WTC11 (cell line): ENCODE data around the gene NDUFB10.

Source experiments
- ATF1 ChIP-seq: sonication (generic); formaldehyde crosslinking; IDR thresholded peaks from 2 replicates; pipeline ENCODE4 v1.8.1; 2023; ENCODE audit warnings: mild to moderate bottlenecking, moderate library complexity, missing genetic modification reagents
- MAX ChIP-seq: sonication (generic); formaldehyde crosslinking; IDR thresholded peaks from 2 replicates; pipeline ENCODE4 v1.8.0; 2022; ENCODE audit warnings: mild to moderate bottlenecking, missing genetic modification reagents
- RELA ChIP-seq: sonication (generic); formaldehyde crosslinking; IDR thresholded peaks from 2 replicates; pipeline ENCODE4 v1.8.1; 2022; ENCODE audit warnings: missing genetic modification reagents, mild to moderate bottlenecking, borderline replicate concordance
- SP1 ChIP-seq: sonication (generic); formaldehyde crosslinking; conservative IDR thresholded peaks from 2 replicates; pipeline ENCODE4 v1.8.1; 2022; ENCODE audit warnings: missing genetic modification reagents
- STAT6 ChIP-seq: sonication (generic); formaldehyde crosslinking; conservative IDR thresholded peaks from 2 replicates; pipeline ENCODE4 v1.8.1; 2023; ENCODE audit warnings: mild to moderate bottlenecking, low read depth, missing genetic modification reagents, moderate library complexity
- ZNF121 ChIP-seq: sonication (generic); formaldehyde crosslinking; IDR thresholded peaks from 2 replicates; pipeline ENCODE4 v1.8.0; 2023; ENCODE audit warnings: missing genetic modification reagents
- ZNF219 ChIP-seq: sonication (generic); formaldehyde crosslinking; IDR thresholded peaks from 2 replicates; pipeline ENCODE4 v1.8.0; 2023; ENCODE audit warnings: missing genetic modification reagents, mild to moderate bottlenecking, borderline replicate concordance
- ZNF317 ChIP-seq: sonication (generic); formaldehyde crosslinking; IDR thresholded peaks from 2 replicates; pipeline ENCODE4 v1.8.1; 2023; ENCODE audit warnings: low read depth, mild to moderate bottlenecking, moderate library complexity, missing genetic modification reagents, borderline replicate concordance
- TF ChIP-seq, protein P1 (sequence below): fragments of 250-450 bp; sonication (Bioruptor Pico); IDR thresholded peaks from 2 replicates; pipeline ENCODE4 v1.9.0; 2021; ENCODE audit warnings: moderate library complexity, mild to moderate bottlenecking, inconsistent platforms, borderline replicate concordance
- TF ChIP-seq, protein P2 (sequence below): fragments of 200-600 bp; IDR thresholded peaks from 2 replicates; pipeline ENCODE4 v1.8.0; 2022; ENCODE audit warnings: antibody characterized with exemption
- TF ChIP-seq, protein P3 (sequence below): sonication (generic); formaldehyde crosslinking; IDR thresholded peaks from 2 replicates; pipeline ENCODE4 v1.8.1; 2023; ENCODE audit warnings: mild to moderate bottlenecking, moderate library complexity, missing genetic modification reagents
- TF ChIP-seq, protein P4 (sequence below): sonication (generic); formaldehyde crosslinking; IDR thresholded peaks from 2 replicates; pipeline ENCODE4 v1.8.1; 2023; ENCODE audit warnings: mild to moderate bottlenecking, missing genetic modification reagents, borderline replicate concordance

GRCh38 chr16:1980030-1980769, 20.9 kb downstream of the NDUFB10 start:
- TF ChIP-seq, protein P1, sequence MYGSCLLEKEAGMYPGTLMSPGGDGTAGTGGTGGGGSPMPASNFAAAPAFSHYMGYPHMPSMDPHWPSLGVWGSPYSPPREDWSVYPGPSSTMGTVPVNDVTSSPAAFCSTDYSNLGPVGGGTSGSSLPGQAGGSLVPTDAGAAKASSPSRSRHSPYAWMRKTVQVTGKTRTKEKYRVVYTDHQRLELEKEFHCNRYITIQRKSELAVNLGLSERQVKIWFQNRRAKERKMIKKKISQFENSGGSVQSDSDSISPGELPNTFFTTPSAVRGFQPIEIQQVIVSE, result no peak
- TF ChIP-seq ZNF219 (no peak), ATF1 (CRISPR knock-in tag) (no peak), MAX (CRISPR knock-in tag) (peak; percentile 64; the same call in 1 of the 2 replicates), SP1 (0 out of 2 replicates have a peak, but pooled peaks have one; percentile 4), RELA (CRISPR knock-in tag) (0 out of 2 replicates have a peak, but pooled peaks have one; percentile 33), STAT6 (CRISPR knock-in tag) (no peak), ZNF317 (CRISPR knock-in tag) (no peak), ZNF121 (CRISPR knock-in tag) (no peak)
- TF ChIP-seq, protein P2, sequence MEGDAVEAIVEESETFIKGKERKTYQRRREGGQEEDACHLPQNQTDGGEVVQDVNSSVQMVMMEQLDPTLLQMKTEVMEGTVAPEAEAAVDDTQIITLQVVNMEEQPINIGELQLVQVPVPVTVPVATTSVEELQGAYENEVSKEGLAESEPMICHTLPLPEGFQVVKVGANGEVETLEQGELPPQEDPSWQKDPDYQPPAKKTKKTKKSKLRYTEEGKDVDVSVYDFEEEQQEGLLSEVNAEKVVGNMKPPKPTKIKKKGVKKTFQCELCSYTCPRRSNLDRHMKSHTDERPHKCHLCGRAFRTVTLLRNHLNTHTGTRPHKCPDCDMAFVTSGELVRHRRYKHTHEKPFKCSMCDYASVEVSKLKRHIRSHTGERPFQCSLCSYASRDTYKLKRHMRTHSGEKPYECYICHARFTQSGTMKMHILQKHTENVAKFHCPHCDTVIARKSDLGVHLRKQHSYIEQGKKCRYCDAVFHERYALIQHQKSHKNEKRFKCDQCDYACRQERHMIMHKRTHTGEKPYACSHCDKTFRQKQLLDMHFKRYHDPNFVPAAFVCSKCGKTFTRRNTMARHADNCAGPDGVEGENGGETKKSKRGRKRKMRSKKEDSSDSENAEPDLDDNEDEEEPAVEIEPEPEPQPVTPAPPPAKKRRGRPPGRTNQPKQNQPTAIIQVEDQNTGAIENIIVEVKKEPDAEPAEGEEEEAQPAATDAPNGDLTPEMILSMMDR, result no peak
- TF ChIP-seq, protein P3, sequence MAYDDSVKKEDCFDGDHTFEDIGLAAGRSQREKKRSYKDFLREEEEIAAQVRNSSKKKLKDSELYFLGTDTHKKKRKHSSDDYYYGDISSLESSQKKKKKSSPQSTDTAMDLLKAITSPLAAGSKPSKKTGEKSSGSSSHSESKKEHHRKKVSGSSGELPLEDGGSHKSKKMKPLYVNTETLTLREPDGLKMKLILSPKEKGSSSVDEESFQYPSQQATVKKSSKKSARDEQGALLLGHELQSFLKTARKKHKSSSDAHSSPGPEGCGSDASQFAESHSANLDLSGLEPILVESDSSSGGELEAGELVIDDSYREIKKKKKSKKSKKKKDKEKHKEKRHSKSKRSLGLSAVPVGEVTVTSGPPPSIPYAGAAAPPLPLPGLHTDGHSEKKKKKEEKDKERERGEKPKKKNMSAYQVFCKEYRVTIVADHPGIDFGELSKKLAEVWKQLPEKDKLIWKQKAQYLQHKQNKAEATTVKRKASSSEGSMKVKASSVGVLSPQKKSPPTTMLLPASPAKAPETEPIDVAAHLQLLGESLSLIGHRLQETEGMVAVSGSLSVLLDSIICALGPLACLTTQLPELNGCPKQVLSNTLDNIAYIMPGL (CRISPR knock-in tag), result no peak; the same call in 1 of the 2 replicates
- TF ChIP-seq, protein P4, sequence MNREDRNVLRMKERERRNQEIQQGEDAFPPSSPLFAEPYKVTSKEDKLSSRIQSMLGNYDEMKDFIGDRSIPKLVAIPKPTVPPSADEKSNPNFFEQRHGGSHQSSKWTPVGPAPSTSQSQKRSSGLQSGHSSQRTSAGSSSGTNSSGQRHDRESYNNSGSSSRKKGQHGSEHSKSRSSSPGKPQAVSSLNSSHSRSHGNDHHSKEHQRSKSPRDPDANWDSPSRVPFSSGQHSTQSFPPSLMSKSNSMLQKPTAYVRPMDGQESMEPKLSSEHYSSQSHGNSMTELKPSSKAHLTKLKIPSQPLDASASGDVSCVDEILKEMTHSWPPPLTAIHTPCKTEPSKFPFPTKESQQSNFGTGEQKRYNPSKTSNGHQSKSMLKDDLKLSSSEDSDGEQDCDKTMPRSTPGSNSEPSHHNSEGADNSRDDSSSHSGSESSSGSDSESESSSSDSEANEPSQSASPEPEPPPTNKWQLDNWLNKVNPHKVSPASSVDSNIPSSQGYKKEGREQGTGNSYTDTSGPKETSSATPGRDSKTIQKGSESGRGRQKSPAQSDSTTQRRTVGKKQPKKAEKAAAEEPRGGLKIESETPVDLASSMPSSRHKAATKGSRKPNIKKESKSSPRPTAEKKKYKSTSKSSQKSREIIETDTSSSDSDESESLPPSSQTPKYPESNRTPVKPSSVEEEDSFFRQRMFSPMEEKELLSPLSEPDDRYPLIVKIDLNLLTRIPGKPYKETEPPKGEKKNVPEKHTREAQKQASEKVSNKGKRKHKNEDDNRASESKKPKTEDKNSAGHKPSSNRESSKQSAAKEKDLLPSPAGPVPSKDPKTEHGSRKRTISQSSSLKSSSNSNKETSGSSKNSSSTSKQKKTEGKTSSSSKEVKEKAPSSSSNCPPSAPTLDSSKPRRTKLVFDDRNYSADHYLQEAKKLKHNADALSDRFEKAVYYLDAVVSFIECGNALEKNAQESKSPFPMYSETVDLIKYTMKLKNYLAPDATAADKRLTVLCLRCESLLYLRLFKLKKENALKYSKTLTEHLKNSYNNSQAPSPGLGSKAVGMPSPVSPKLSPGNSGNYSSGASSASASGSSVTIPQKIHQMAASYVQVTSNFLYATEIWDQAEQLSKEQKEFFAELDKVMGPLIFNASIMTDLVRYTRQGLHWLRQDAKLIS (CRISPR knock-in tag), result no peak
